ENCODE measurements around the gene NPFFR1. TPM values are rescaled to one million over a fixed set of nuclear protein-coding genes. Genes with fewer than 3 reads are reported as not detected.

Gene NPFFR1
- total RNA-seq, 2 experiments from 2014 or later, result not detected

GRCh38 chr10:70212277-70212676 lies 71.5 kb downstream of the NPFFR1 start:
- H3K9me3 ChIP-seq (ENCODE audit: low read length), result no peaks in the 10 kb centered on the region
- intact Hi-C loops (cut with micrococcal nuclease; ENCODE audit: unreplicated experiment), result no loop called here
- H3K27ac ChIP-seq (ENCODE audit: low read depth, low read length, poor library complexity, severe bottlenecking), result no peak overlapping the region
- no peak overlapping the region for H3K4me3 ChIP-seq (ENCODE audit: low read depth, low read length, poor library complexity, severe bottlenecking)
- no peak for DNase-seq (ENCODE audit: low spot score)
- no peaks in the 10 kb centered on the region for H3K4me1 ChIP-seq (ENCODE audit: insufficient read depth, low read length, poor library complexity, severe bottlenecking)
- no peaks in the 10 kb centered on the region for H4K20me1 ChIP-seq (ENCODE audit: insufficient read depth, low read length)
- no peak for TF ChIP-seq EZH2phosphoT487 (IDR thresholded peaks at IDR 0.05; ENCODE audit: borderline replicate concordance, low read depth, low read length)
- peaks cover 99% of the 10 kb centered on the region for H3K36me3 ChIP-seq (ENCODE audit: insufficient read depth, low read length)
- H3K9me2 ChIP-seq (ENCODE audit: insufficient read depth, low read length), result no peaks in the 10 kb centered on the region
- no peak overlapping the region for H3K4me2 ChIP-seq (ENCODE audit: low read length)
- H2AFZ ChIP-seq (ENCODE audit: low read length), result no peak overlapping the region
- 0 out of 2 replicates have a peak, but pooled peaks cover 3% of the 10 kb centered on the region for H3K79me2 ChIP-seq (ENCODE audit: insufficient read depth, low read depth, low read length)
- BruUV-seq (replicated peaks), result no TSS peak
- ChIA-PET CTCF (ENCODE audit: unreplicated experiment) (no interaction called here), POLR2A (no interaction called here)

- H3K4me1 ChIP-seq (ENCODE audit: insufficient read depth, low read length, poor library complexity, severe bottlenecking), result no peaks in the 10 kb centered on the region
- H3K9me2 ChIP-seq (ENCODE audit: insufficient read depth, low read length), result no peaks in the 10 kb centered on the region
- peaks cover 96% of the 10 kb centered on the region for H3K36me3 ChIP-seq (ENCODE audit: insufficient read depth, low read length)
- ChIA-PET POLR2A (interaction anchor here (0.6 to 0.7 kb wide), 3 partner anchors 158 to 196 kb away, joined by 3 read pairs; no protein-coding TSS in a partner anchor), CTCF (ENCODE audit: unreplicated experiment) (no interaction called here)
- H3K27ac ChIP-seq (ENCODE audit: low read depth, low read length, poor library complexity, severe bottlenecking), result no peak overlapping the region
- DNase-seq (ENCODE audit: low spot score), result no peak
- H4K20me1 ChIP-seq (ENCODE audit: insufficient read depth, low read length), result no peaks in the 10 kb centered on the region
- BruUV-seq (replicated peaks), result no TSS peak
- TF ChIP-seq EZH2phosphoT487 (IDR thresholded peaks at IDR 0.05; ENCODE audit: borderline replicate concordance, low read depth, low read length), result no peak
- TF ChIP-seq CTCF (conservative IDR thresholded peaks at IDR 0.05; ENCODE audit: low read length), result no peak
- no peak overlapping the region for H2AFZ ChIP-seq (ENCODE audit: low read length)
- no peak overlapping the region for H3K4me3 ChIP-seq (ENCODE audit: low read depth, low read length, poor library complexity, severe bottlenecking)
- H3K79me2 ChIP-seq (ENCODE audit: insufficient read depth, low read depth, low read length), result no peaks in the 10 kb centered on the region
- intact Hi-C loops (cut with micrococcal nuclease; ENCODE audit: unreplicated experiment), result no loop called here
- H3K9me3 ChIP-seq (ENCODE audit: low read length), result no peaks in the 10 kb centered on the region
- no peak overlapping the region for H3K4me2 ChIP-seq (ENCODE audit: low read length)
Measured at GRCh38 chr10:70206762-70207161, 77.0 kb downstream of the NPFFR1 start.

GRCh38 chr10:70201105-70201504 lies 82.7 kb downstream of the NPFFR1 start:
- Histone ChIP-seq H3K27ac (ENCODE audit: low read depth, low read length, poor library complexity, severe bottlenecking) (no peak overlapping the region), H3K9me3 (ENCODE audit: low read length) (no peaks in the 10 kb centered on the region), H2AFZ (ENCODE audit: low read length) (no peak overlapping the region), H3K4me1 (ENCODE audit: insufficient read depth, low read length, poor library complexity, severe bottlenecking) (no peaks in the 10 kb centered on the region), H3K4me3 (ENCODE audit: low read depth, low read length, poor library complexity, severe bottlenecking) (no peak overlapping the region), H3K9me2 (ENCODE audit: insufficient read depth, low read length) (no peaks in the 10 kb centered on the region), H3K79me2 (ENCODE audit: insufficient read depth, low read depth, low read length) (no peaks in the 10 kb centered on the region), H4K20me1 (ENCODE audit: insufficient read depth, low read length) (no peaks in the 10 kb centered on the region), H3K4me2 (ENCODE audit: low read length) (no peak overlapping the region), H3K36me3 (ENCODE audit: insufficient read depth, low read length) (peaks cover 96% of the 10 kb centered on the region)
- CTCF ChIA-PET (ENCODE audit: unreplicated experiment), result no interaction called here
- TF ChIP-seq CTCF (conservative IDR thresholded peaks at IDR 0.05; ENCODE audit: low read length) (no peak), EZH2phosphoT487 (IDR thresholded peaks at IDR 0.05; ENCODE audit: borderline replicate concordance, low read depth, low read length) (no peak)
- intact Hi-C loops (cut with micrococcal nuclease; ENCODE audit: unreplicated experiment), result no loop called here
- BruUV-seq (replicated peaks), result no TSS peak
- DNase-seq (ENCODE audit: low spot score), result no peak
- POLR2A ChIA-PET, result no interaction called here
